Astrocyte of the cerebellum (primary cell): ENCODE data around the gene GADD45A.
"Not testable (repeated sequence)": the region's sequence is repeated elsewhere in the genome, so short reads cannot be mapped to it uniquely, and the experiment has no call there.

Experiments used
- DNase-seq: peaks from one replicate; pipeline ENCODE4 v3.0.0-alpha.2; 2011; ENCODE audit warnings: low read depth
- H3K4me3 ChIP-seq: 2 replicates; pipeline ENCODE4 v1.5.1; 2011; ENCODE audit warnings: mild to moderate bottlenecking, low read depth, low read length, moderate library complexity
- CTCF ChIP-seq: IDR thresholded peaks from 2 replicates; pipeline ENCODE4 v1.5.1; 2012; ENCODE audit warnings: low read length, low read depth, moderate library complexity, mild to moderate bottlenecking; ENCODE audit errors: missing control alignments
- in situ Hi-C: cut with HindIII; loops from 2 replicates; pipeline ENCODE4 v1.10.0; 2017; ENCODE audit warnings: low sequenced_read_pairs

Gene GADD45A

GRCh38 chr1:67652800-67653199 lies 32.2 kb upstream of the GADD45A start:
- in situ Hi-C loops = no loop called here
- no peak for TF ChIP-seq CTCF
- no peak overlapping the region for H3K4me3 ChIP-seq
- no peak for DNase-seq

- TF ChIP-seq CTCF = no peak
- in situ Hi-C loops = no loop called here
- no peak overlapping the region for H3K4me3 ChIP-seq
- DNase-seq = no peak
Observed at GRCh38 chr1:67653304-67653703, 31.7 kb upstream of the GADD45A start.

- H3K4me3 ChIP-seq = no peak overlapping the region
- no peak for DNase-seq
- TF ChIP-seq CTCF = no peak
- in situ Hi-C loops = no loop called here
Observed at GRCh38 chr1:67655581-67655980, 29.4 kb upstream of the GADD45A start.

- H3K4me3 ChIP-seq, DNase-seq, in situ Hi-C loops: not testable (repeated sequence)
Observed at GRCh38 chr1:67657152-67657551, 27.8 kb upstream of the GADD45A start.

GRCh38 chr1:67659229-67659628 lies 25.8 kb upstream of the GADD45A start:
- in situ Hi-C loops = no loop called here
- no peak overlapping the region for H3K4me3 ChIP-seq
- no peak for TF ChIP-seq CTCF
- no peak for DNase-seq

- no peak overlapping the region for H3K4me3 ChIP-seq
- DNase-seq = no peak
Observed at GRCh38 chr1:67662884-67663283, 22.1 kb upstream of the GADD45A start.

GRCh38 chr1:67664048-67664447 lies 21.0 kb upstream of the GADD45A start:
- no peak for TF ChIP-seq CTCF

More at GRCh38 chr1:67662884-67663283, 22.1 kb upstream of the GADD45A start:
- in situ Hi-C loops = no loop called here
- no peak for TF ChIP-seq CTCF

GRCh38 chr1:67665307-67665706 lies 19.7 kb upstream of the GADD45A start:
- DNase-seq, in situ Hi-C loops: not testable (repeated sequence)

More at GRCh38 chr1:67664048-67664447, 21.0 kb upstream of the GADD45A start:
- H3K4me3 ChIP-seq = no peak overlapping the region
- DNase-seq = no peak
- in situ Hi-C loops = no loop called here

More at GRCh38 chr1:67665307-67665706, 19.7 kb upstream of the GADD45A start:
- not testable (repeated sequence) for H3K4me3 ChIP-seq
